ENCODE data around the gene PAK4.

- TF ChIP-seq CEBPB (IDR thresholded peaks at IDR 0.05) (no peak), YY1 (IDR thresholded peaks at IDR 0.05; ENCODE audit: low read depth) (no peak), NFIC (IDR thresholded peaks at IDR 0.05) (no peak), RAD21 (IDR thresholded peaks at IDR 0.05; ENCODE audit: low read depth) (no peak), EGR1 (IDR thresholded peaks at IDR 0.05) (no peak), CREB1 (IDR thresholded peaks at IDR 0.05; ENCODE audit: low read depth) (no peak), EP300 (IDR thresholded peaks at IDR 0.05; ENCODE audit: borderline replicate concordance) (no peak), TAF1 (IDR thresholded peaks at IDR 0.05; ENCODE audit: low read depth) (no peak), TEAD4 (IDR thresholded peaks at IDR 0.05) (no peak)
- TF ChIP-seq, protein P1, sequence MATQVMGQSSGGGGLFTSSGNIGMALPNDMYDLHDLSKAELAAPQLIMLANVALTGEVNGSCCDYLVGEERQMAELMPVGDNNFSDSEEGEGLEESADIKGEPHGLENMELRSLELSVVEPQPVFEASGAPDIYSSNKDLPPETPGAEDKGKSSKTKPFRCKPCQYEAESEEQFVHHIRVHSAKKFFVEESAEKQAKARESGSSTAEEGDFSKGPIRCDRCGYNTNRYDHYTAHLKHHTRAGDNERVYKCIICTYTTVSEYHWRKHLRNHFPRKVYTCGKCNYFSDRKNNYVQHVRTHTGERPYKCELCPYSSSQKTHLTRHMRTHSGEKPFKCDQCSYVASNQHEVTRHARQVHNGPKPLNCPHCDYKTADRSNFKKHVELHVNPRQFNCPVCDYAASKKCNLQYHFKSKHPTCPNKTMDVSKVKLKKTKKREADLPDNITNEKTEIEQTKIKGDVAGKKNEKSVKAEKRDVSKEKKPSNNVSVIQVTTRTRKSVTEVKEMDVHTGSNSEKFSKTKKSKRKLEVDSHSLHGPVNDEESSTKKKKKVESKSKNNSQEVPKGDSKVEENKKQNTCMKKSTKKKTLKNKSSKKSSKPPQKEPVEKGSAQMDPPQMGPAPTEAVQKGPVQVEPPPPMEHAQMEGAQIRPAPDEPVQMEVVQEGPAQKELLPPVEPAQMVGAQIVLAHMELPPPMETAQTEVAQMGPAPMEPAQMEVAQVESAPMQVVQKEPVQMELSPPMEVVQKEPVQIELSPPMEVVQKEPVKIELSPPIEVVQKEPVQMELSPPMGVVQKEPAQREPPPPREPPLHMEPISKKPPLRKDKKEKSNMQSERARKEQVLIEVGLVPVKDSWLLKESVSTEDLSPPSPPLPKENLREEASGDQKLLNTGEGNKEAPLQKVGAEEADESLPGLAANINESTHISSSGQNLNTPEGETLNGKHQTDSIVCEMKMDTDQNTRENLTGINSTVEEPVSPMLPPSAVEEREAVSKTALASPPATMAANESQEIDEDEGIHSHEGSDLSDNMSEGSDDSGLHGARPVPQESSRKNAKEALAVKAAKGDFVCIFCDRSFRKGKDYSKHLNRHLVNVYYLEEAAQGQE (IDR thresholded peaks at IDR 0.05; ENCODE audit: low read depth), result no peak
Observed at GRCh38 chr19:39177736-39178135, 52.1 kb downstream of the PAK4 start.
